Ectodermal cell (in vitro differentiated cells): Measurements from ENCODE around the gene CDKL2.
"Not testable (repeated sequence)": the region's sequence is repeated elsewhere in the genome, so short reads cannot be mapped to it uniquely, and the experiment has no call there.

Experiments used
- H3K27ac ChIP-seq: 2 replicates; pipeline ENCODE4 v1.7.0; 2013; ENCODE audit warnings: mild to moderate bottlenecking, low read depth, low read length; ENCODE audit not compliant: insufficient read depth, poor library complexity, severe bottlenecking
- H3K27me3 ChIP-seq: 2 replicates; pipeline ENCODE4 v1.7.0; 2013; ENCODE audit warnings: mild to moderate bottlenecking, low read length; ENCODE audit not compliant: insufficient read depth, control insufficient read depth, poor library complexity, severe bottlenecking
- H3K36me3 ChIP-seq: one replicate; pipeline ENCODE4 v1.7.0; 2013; ENCODE audit warnings: low read length; ENCODE audit not compliant: control insufficient read depth, insufficient read depth
- H3K4me1 ChIP-seq: one replicate; pipeline ENCODE4 v1.7.0; 2013; ENCODE audit warnings: low read length; ENCODE audit not compliant: control insufficient read depth, insufficient read depth
- H3K4me3 ChIP-seq: 2 replicates; pipeline ENCODE4 v1.7.0; 2013; ENCODE audit warnings: low read depth, low read length, control low read depth; ENCODE audit not compliant: insufficient read depth
- H3K9me3 ChIP-seq: 2 replicates; pipeline ENCODE4 v1.7.0; 2013; ENCODE audit warnings: mild to moderate bottlenecking, low read length, moderate library complexity; ENCODE audit not compliant: control insufficient read depth
- WGBS, 2 experiments: methylation state at CpG; one replicate each; pipeline ENCODE4 v1.1.7; 2013; ENCODE audit warnings: missing lambda C conversion rate in 2 of 2; 5-methylcytosine and 5-hydroxymethylcytosine counted together

CDKL2 gene

DNA sequence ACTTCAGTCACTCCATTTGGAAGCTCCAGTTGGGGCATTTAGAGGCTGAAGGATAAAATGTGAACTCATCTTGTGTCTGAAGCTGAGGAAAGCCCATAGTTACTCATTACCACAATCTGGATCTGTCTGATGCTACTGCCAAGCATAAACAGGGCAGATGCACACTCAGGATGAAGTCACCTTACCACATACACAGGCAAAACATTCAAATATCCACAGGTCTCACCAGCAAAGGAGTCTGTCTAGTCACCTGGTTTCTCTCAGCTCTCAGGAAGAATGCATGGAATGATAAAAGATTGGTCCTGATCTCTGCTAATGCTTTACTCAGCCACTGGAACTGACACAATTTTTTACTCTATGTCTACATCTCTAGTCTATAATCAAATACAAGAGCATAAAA is 87.5 kb downstream of the CDKL2 start:
- H3K4me3 ChIP-seq, result no peak overlapping the region
- H3K4me1 ChIP-seq, result no peaks in the 10 kb centered on the region
- no peaks in the 10 kb centered on the region for H3K27me3 ChIP-seq
- H3K27ac ChIP-seq, result no peak overlapping the region
- H3K36me3 ChIP-seq, result no peaks in the 10 kb centered on the region
- no peaks in the 10 kb centered on the region for H3K9me3 ChIP-seq

DNA sequence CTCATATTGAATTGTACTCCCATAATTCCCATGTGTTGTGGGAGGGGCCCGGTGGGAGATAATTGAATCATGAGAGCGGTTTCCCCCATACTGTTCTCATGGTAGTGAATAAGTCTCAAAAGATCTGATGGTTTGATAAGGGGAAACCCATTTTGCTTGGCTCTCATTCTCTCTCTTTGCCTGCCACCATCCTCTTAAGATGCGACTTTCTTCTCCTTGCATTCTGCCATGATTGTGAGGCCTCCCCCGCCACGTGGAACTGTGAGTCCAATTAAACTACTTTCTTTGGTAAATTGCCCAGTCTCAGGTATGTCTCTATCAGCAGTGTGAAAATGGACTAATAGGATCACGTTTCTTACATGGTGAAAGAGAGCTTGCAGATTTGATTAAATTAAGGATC is 93.0 kb downstream of the CDKL2 start:
- not testable (repeated sequence) for H3K9me3 ChIP-seq, H3K36me3 ChIP-seq, H3K27me3 ChIP-seq, H3K4me3 ChIP-seq, H3K27ac ChIP-seq, H3K4me1 ChIP-seq
- 85 to 86% methylated on average over 5 to 6 of the region's 6 CpGs for WGBS, 2 experiments

DNA sequence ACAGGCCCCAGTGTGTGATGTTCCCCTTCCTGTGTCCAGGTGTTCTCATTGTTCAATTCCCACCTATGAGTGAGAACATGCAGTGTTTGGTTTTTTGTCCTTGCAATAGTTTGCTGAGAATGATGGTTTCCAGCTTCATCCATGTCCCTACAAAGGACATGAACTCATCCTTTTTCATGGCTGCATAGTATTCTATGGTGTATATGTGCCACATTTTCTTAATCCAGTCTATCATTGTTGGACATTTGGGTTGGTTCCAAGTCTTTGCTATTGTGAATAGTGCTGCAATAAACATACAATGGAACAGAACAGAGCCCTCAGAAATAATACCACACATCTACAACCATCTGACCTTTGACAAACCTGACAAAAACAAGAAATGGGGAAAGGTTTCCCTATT is 96.4 kb downstream of the CDKL2 start:
- H3K27ac ChIP-seq, H3K9me3 ChIP-seq, H3K27me3 ChIP-seq, H3K4me1 ChIP-seq, H3K4me3 ChIP-seq: not testable (repeated sequence)
- H3K36me3 ChIP-seq, result peaks cover 31% of the 10 kb centered on the region

DNA sequence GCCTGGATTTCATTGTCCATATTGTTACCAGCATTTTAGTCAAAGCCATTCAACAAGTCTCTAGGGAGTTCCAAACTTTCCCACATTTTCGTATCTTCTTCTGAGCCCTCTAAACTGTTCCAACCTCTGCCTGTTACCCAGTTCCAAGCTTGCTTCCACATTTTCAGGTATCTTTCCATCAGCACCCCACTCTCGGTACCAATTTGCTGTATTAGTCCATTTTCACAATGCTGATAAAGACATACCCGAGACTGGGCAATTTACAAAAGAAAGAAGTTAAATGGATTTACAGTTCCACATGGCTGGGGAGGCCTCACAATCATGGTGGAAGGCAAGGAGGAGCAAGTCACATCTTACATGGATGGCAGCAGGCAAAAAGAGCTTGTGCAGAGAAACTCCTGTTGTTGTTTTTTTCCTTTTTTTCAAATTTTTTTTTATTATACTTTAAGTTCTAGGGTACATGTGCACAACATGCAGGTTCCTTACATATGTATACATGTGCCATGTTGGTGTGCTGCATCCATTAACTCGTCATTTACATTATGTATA is 96.9 kb downstream of the CDKL2 start:
- peaks cover 31% of the 10 kb centered on the region for H3K36me3 ChIP-seq
- 89 to 93% methylated on average over 4 of the region's 4 CpGs for WGBS, 2 experiments

DNA sequence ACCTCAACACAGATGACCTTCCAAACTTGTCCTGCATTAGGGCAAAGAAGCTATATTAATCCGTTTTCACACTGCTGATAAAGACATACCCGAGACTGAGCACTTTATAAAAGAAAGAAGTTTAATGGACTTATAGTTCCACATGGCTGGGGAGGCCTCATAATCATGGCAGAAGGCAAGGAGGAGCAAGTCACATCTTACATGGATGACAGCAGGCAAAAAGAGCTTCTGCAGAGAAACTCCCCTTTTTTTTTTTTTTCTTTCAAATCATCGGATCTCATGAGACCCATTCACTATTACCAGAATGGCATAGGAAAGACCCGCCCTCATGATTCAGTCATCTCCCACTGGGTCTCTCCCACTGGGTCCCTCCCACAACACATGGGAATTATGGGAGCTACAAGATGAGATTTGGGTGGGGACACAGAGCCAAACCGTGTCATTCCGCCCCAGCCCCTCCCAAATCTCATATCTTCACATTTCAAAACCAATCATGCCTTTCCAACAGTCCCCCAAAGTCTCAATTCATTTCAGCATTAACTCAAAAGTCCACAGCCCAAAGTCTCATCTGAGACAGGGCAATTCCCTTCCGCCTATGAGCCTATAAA is 98.7 kb downstream of the CDKL2 start:
- not testable (repeated sequence) for H3K4me1 ChIP-seq, H3K27ac ChIP-seq, H3K9me3 ChIP-seq, H3K4me3 ChIP-seq, H3K27me3 ChIP-seq
- H3K36me3 ChIP-seq, result peaks cover 36% of the 10 kb centered on the region
- 64 to 67% methylated on average over 7 of the region's 7 CpGs for WGBS, 2 experiments

More for the DNA sequence above, 96.9 kb downstream of the CDKL2 start:
- not testable (repeated sequence) for H3K4me1 ChIP-seq, H3K27ac ChIP-seq, H3K27me3 ChIP-seq, H3K9me3 ChIP-seq, H3K4me3 ChIP-seq

DNA sequence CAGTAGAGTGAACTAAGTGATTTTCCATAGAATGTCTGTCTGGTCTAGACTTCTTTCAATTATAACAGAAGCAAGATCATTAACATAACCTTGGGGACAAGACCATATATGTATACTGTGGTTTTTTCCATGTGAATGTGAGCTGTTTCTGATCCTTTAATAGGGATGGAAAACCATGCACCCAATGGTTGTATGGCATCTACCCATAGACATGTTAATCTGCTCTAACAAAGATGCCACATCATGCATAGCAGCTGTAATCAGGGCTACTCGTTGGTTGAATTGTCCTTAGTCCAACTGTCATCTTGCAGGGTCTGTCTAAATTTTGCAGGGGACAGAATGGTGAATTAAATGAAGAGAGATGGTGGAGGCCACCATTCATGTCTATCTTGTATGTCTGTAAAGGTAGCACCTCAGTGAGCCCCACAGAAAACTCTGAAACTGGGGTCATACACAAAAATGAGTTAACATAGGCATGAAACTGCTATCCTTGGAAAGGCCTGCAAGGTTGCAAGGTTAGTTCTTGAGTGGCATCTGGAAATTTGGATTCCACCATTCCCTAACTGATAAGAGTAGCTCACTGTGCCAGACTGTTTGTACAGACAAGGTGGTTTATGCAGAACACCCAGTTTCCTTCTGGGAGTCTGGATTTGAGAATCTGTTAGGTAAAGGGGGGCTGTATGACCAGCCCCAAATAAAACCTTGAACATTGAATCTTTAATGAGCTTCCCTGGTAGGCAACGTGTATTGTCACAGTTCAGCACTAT is 99.6 kb downstream of the CDKL2 start:
- H3K27me3 ChIP-seq, result no peaks in the 10 kb centered on the region
- 96 to 99% methylated on average over 2 of the region's 2 CpGs for WGBS, 2 experiments
- no peak overlapping the region for H3K27ac ChIP-seq
- H3K4me1 ChIP-seq, result no peaks in the 10 kb centered on the region
- H3K4me3 ChIP-seq, result no peak overlapping the region
- no peaks in the 10 kb centered on the region for H3K9me3 ChIP-seq
- peaks cover 36% of the 10 kb centered on the region for H3K36me3 ChIP-seq
